ENCODE data around the gene PDSS2.

PDSS2 gene

GRCh38 chr6:107248147-107248546 is 211.2 kb downstream of the PDSS2 start:
- DNase-seq = no peak

GRCh38 chr6:107246972-107247615 is 212.3 kb downstream of the PDSS2 start:
- DNase-seq = no peak

DNA sequence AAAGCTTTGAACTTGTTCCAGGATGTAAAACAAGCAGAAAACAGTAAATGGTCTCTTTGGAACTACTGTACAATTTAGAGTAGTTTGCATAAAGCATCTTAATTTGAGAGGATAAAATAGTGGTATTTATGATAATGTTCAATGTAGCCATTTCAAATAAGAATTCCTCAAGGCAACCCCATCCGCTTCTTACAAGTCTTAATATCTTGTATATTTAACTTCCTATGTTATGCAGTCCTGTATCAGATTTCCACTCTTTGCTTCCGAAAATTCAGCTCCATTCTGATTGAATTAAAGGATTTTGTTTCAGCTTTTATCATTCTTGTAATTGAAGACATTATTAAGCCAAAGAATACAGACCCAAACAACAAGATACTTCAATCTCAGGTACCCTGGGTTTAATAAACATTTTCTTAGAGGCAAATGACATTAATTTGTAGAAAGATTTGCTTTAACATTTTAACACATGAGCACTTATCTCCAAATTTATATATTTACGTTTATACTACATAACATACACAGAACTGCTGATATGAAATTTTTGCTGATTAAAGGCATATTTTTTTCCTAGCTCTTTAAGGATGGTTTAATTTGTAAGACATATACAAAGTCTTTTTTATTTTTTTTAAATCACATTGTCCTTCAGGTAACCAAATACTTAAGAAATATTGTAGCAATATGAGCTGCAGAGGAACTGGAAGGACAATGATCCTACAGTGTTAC is 213.0 kb downstream of the PDSS2 start:
- no peak for DNase-seq

DNA sequence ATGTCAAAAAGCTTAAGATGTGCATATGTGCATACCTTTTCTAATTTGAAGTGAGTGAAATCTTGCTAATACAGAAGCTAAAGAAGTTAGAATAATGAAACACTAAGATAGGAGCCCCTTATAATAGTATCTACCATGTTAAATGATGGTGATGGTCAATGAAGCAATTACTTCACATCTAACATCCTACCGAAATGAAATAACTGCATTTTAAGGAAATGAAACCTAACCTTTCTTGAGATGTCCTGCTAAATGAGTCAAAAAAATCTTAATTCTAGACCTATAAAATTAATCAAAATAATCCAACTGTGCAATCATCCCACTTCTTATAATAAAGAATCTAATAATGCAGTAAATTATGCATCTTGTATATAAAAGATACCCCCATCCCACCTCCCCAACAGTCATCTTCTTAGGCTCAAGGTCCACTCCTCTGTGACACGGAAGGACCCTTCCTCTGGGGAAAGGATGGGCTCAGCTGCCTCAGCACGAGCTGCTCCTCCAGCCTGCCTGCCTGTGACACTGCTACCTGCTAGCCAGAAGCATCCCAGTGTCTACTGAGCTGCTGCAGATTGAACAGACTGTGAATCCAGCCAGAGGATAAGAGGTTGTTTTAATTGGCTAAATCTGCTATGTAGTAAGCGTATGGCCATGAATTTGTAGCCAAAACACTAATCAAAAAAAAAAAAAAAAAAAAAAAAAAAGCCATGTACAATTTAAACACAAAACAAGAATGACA is 214.5 kb downstream of the PDSS2 start:
- DNase-seq = no peak

GRCh38 chr6:107244082-107244741 is 215.2 kb downstream of the PDSS2 start:
- no peak for DNase-seq

GRCh38 chr6:107243471-107243870 is 215.9 kb downstream of the PDSS2 start:
- DNase-seq = no peak

DNA sequence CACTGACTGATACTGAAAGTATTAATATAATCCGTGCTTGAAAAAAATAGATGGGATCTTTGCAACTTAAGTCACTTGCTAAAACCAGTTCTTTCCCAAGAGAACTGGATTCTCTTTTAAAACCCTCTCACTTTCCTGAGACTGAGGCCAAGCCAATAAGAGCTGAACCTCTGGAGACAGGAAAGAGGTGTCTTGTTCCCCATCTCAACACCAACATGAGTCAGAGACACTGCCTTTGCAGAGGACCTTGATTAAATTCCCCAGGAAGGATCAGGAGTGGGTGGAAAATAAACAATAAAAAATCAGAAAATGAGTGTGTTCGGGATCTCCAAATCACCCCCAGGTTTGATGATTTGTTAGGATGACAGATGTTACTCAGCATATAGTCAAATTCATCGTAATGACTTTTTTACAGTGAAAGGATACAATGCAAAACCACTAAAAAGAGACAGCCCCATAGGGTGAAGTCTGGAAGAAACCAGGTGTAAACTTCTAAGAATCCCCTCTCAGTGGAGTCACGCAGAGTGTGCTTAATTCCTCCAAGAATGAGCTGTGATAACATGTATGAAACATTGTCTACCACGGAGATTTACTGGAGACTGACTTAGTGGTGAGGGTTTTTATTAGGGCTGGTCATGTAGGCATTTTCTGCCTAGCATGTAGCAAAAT is 221.2 kb downstream of the PDSS2 start:
- no peak for DNase-seq

DNA sequence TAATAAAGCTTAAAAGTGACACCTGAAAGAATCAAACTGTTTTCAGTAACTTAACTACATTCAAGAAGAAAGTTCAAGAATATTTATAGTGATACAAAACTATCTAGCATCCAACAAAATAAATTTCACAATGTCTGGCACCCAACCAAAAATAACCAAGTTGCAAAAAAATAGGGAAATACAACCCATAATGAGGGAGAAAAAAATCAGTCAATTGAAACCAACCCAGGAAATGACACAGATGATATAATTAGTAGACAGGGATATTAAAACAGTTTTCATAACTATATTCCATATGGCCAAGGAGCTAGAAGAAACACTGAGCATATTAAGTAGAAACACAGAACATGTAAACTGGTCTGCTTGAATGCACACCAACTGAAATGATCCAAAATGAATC is 223.9 kb downstream of the PDSS2 start:
- no peak for DNase-seq

DNA sequence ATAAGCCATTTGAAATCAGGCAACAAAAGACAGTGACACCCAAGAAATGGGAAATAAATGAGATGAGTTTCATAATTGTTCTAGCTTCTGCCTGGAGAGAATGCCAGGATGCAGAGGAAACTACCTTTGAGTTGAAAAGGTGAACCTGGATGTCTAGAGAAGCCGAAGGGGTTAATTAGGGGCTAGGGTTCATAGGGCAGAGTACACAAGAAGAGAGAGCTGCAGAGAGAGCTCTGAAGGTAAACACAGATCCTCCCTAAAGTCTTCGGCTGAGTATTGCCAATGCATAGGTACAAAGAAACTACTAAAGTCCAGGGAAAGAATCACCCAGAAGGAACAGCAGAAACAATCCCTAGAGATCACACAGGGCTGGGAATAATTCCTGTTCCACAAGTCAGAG is 224.4 kb downstream of the PDSS2 start:
- DNase-seq = no peak

GRCh38 chr6:107231243-107231642 is 228.1 kb downstream of the PDSS2 start:
- no peak for DNase-seq

DNA sequence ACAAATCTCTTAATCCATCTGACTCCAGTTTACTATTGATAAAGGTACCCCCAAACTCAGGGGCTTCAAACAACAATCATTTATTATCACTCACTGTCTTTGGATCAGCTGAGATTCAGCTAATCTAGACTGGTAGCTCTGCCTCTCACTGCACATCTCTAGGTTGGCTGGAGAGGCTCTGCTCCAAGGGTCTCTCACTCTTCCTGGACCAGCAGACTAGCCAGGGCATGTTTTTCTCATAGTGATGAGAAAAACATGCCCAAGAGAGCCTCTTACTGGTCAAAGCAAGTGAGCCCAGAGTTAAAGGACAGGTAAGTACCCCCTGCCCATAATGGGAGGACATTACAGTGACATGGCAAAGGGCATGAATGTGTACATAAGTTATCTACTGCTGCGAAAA is 228.9 kb downstream of the PDSS2 start:
- no peak for DNase-seq

- no peak for DNase-seq
Observed at GRCh38 chr6:107230024-107230423, 229.3 kb downstream of the PDSS2 start.

DNA sequence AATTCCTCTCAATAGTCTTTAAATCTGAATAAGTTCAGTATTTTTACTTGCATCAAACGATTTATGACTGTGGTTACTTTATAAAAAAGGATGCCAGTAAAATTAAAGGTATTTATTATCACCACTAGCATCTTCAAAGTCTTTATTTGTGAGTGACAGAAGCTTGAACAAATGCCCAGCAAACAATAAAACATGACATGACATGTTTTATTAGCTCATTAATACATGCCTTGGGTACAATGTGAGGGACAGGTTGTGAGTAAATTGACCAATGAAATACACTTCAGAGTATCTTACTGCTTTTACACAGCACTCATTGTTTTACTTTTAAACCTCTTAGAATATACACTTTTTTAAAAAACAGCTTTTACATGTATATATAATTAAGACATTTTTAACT is 230.6 kb downstream of the PDSS2 start:
- DNase-seq = no peak

DNA sequence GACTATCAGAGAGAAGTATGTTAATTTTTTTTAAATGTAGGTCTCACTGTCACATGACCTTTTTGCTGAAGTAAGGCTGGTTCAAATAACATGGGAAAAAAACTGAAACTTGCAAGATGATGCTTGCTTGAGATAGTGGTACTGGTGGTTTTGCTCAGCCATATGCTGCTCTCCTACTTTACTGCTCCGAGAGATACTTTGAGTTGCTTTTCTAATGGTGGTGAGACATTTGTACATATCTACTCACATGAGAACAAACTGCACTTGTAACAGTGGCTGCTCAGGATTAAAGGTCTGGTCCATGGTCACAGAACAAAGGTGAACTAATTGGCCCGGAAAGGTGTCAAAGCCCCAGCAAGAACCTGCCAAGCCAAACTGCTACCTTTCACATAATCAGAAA is 237.8 kb downstream of the PDSS2 start:
- DNase-seq = no peak

DNA sequence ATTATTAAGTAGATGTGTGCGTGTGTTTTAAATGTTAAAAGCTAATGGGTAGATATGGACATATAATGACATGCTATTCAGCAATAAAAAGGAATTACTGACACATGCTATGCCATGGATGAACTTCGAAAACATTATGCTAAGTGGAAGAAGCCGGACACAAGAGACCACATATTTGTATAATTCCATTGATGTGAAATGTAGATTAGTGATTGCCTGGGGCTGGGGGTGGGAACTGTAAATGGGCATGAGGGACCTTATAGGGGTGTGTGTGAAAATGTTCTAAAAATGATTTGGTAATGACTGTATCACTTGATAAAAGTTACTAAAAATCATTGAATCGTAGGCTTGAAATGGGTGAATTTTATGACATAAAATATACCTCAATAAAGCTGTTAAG is 239.5 kb downstream of the PDSS2 start:
- no peak for DNase-seq

DNA sequence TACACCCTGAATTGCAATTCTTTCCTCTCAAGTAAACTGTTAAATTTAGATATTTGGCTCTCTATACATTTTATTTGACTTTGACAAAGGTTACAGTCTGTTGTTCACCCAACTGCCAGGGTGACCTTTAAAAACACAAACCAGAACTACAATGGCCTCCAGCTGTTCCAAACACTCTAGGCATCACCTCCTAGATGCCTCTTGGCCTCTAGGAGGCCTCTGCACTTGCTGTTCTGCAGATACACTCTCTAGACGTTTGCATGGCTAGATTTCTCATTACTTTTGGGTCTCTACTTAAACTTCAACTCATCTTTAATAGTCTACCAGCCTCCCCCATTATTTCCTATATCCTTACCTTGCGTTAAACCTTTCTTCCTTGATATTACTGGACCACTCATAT is 241.2 kb downstream of the PDSS2 start:
- no peak for DNase-seq

GRCh38 chr6:107217248-107217647 is 242.1 kb downstream of the PDSS2 start:
- peak; percentile 4 for DNase-seq

GRCh38 chr6:107216197-107216933 is 243.0 kb downstream of the PDSS2 start:
- no peak for DNase-seq

GRCh38 chr6:107215334-107215733 is 244.0 kb downstream of the PDSS2 start:
- DNase-seq = no peak

DNA sequence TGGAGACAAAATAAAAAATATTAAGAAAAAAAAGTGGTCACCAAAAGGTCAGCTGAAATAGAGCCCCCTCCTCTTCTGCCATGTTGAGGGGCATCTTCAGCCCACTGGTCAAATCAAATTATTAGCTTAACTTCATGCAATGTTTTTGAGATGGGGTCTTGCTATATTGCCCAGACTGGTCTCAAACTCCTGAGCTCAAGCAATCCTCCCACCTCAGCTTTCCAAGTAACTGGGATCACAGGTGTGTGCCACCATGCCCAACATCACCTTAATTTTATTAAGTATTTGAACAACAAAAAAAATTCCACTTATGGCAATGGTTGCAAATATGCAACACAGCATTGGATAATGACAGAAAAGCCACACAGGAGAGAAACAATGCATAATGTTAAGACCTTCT is 244.7 kb downstream of the PDSS2 start:
- no peak for DNase-seq

GRCh38 chr6:107209406-107210305 is 249.7 kb downstream of the PDSS2 start:
- DNase-seq = no peak
